GM19240 (cell line): ENCODE data around the gene POU2AF2.

Source experiments
- DNase-seq: peaks from one replicate; pipeline ENCODE4 v3.0.0; 2011; ENCODE audit warnings: low spot score; ENCODE audit not compliant: insufficient read length

POU2AF2 gene

GRCh38 chr11:111329306-111330204 lies 84.0 kb downstream of the POU2AF2 start:
- DNase-seq, result no peak

- no peak for DNase-seq
These were observed 84.8 kb downstream of the POU2AF2 start for GRCh38 chr11:111330234-111330893.

GRCh38 chr11:111331711-111332479 lies 86.4 kb downstream of the POU2AF2 start:
- no peak for DNase-seq

GRCh38 chr11:111334532-111335502 lies 89.3 kb downstream of the POU2AF2 start:
- no peak for DNase-seq

GRCh38 chr11:111335549-111335948 lies 90.0 kb downstream of the POU2AF2 start:
- DNase-seq, result no peak
